Measurements from ENCODE around the gene ALDH8A1.

- no peak for TF ChIP-seq CTCF (IDR thresholded peaks at IDR 0.05; ENCODE audit: poor library complexity)
- no peak for TF ChIP-seq EZH2phosphoT487 (IDR thresholded peaks at IDR 0.05; ENCODE audit: low read depth, severe bottlenecking, unreplicated experiment)
- TF ChIP-seq EZH2 (IDR thresholded peaks at IDR 0.05; ENCODE audit: borderline replicate concordance): no peak
Measured at GRCh38 chr6:134992155-134992554, 42.3 kb upstream of the ALDH8A1 start.

Measured in hepatocyte (in vitro differentiated cells).